Stomach (tissue), 4 donors: ENCODE results near the gene GJD2.

Experiments
- CTCF ChIP-seq, 7 experiments: fragments of 450-650 bp in 4 of 7; fragments of 200-600 bp in 3 of 7; sonication (generic) in 3 of 7; IDR thresholded peaks; one replicate each; pipeline ENCODE4 v1.5.1; 2016 to 2019; ENCODE audit warnings: antibody characterized with exemption in 7 of 7, control low read depth in 2 of 7, mild to moderate bottlenecking in 1 of 7
- POLR2A ChIP-seq, 4 donors: fragments of 450-650 bp; IDR thresholded peaks; one replicate each; pipeline ENCODE4 v1.6.1; 2016; ENCODE audit warnings: antibody characterized with exemption in 4 of 4, control low read depth in 2 of 4, mild to moderate bottlenecking in 1 of 4, moderate library complexity in 1 of 4

DNA sequence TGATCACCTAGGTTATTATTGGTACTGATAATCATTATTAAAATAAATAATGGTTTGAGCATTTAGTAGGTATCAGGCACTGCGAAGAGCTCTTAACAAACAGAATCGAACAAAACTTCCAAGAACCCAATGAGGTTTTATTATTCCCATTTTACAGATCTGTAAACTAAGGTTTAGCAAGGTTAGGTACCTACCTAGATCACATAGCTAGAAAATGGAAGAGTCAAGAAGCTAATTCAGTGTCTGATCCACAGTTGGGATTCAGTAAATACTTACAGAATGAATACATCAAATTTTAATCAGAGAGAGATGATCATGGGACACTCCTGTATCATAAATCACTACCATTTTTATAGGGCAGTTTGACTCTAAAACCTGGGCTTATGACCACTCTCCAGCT lies 15.5 kb downstream of the GJD2 start:
- no peak for TF ChIP-seq POLR2A (IDR thresholded peaks at IDR 0.05)
- TF ChIP-seq CTCF (IDR thresholded peaks at IDR 0.05), result no peak
